ENCODE measurements around the gene ARG2.

DNA sequence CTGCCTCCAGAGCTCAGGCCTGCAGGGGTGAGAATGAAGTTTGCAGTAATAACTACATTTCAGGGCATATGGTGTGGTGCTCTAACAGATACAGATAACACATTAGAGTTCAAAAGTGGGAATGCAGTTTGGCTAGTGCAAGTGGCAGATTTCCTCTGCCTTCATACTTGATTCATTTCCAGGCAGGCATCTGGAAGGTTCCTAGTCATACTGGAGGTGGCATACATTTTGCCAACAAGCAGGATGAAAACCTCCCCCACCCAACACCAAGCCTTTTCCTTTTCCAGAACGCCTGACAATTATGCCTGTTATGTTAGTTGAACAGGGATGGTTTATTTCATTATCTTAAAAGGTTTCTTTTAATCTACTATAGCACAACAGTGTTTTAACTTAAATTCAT is 30.4 kb downstream of the ARG2 start:
- TF ChIP-seq, protein P1, sequence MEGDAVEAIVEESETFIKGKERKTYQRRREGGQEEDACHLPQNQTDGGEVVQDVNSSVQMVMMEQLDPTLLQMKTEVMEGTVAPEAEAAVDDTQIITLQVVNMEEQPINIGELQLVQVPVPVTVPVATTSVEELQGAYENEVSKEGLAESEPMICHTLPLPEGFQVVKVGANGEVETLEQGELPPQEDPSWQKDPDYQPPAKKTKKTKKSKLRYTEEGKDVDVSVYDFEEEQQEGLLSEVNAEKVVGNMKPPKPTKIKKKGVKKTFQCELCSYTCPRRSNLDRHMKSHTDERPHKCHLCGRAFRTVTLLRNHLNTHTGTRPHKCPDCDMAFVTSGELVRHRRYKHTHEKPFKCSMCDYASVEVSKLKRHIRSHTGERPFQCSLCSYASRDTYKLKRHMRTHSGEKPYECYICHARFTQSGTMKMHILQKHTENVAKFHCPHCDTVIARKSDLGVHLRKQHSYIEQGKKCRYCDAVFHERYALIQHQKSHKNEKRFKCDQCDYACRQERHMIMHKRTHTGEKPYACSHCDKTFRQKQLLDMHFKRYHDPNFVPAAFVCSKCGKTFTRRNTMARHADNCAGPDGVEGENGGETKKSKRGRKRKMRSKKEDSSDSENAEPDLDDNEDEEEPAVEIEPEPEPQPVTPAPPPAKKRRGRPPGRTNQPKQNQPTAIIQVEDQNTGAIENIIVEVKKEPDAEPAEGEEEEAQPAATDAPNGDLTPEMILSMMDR (IDR thresholded peaks at IDR 0.05), result no peak
- TF ChIP-seq POLR2A (IDR thresholded peaks at IDR 0.05), result no peak

Measured in Peyer's patch (tissue), 4 donors.